ENCODE measurements around the gene XYLT1. TPM values are rescaled to one million over a fixed set of nuclear protein-coding genes. Genes with fewer than 3 reads are reported as not detected.

Gene XYLT1
- total RNA-seq, 1 experiment from 2014 or later: 25.0 TPM

GRCh38 chr16:17206712-17207111, 264.0 kb downstream of the XYLT1 start (continued):
- TF ChIP-seq ARID4B (CRISPR knock-in tag; IDR thresholded peaks at IDR 0.05; ENCODE audit: borderline replicate concordance) (no peak), MAX (CRISPR knock-in tag; IDR thresholded peaks at IDR 0.05) (no peak), AFF4 (CRISPR knock-in tag; IDR thresholded peaks at IDR 0.05; ENCODE audit: borderline replicate concordance) (no peak), ZSCAN18 (CRISPR knock-in tag; IDR thresholded peaks at IDR 0.05) (no peak), RELA (CRISPR knock-in tag; IDR thresholded peaks at IDR 0.05; ENCODE audit: borderline replicate concordance) (no peak), ZNF232 (CRISPR knock-in tag; IDR thresholded peaks at IDR 0.05) (no peak), EMX1 (CRISPR knock-in tag; IDR thresholded peaks at IDR 0.05) (no peak), PREB (CRISPR knock-in tag; IDR thresholded peaks at IDR 0.05; ENCODE audit: borderline replicate concordance) (no peak), GABPB1 (CRISPR knock-in tag; IDR thresholded peaks at IDR 0.05) (no peak), FOXP1 (CRISPR knock-in tag; IDR thresholded peaks at IDR 0.05; ENCODE audit: borderline replicate concordance) (no peak), ZNF219 (CRISPR knock-in tag; IDR thresholded peaks at IDR 0.05; ENCODE audit: borderline replicate concordance) (no peak), HMGXB4 (CRISPR knock-in tag; IDR thresholded peaks at IDR 0.05) (no peak), ZNF263 (CRISPR knock-in tag; IDR thresholded peaks at IDR 0.05; ENCODE audit: low read depth) (no peak)
